HK-2 (cell line): ENCODE data around the gene NCOA3.
"Not testable (repeated sequence)": the region's sequence is repeated elsewhere in the genome, so short reads cannot be mapped to it uniquely, and the experiment has no call there.

ENCODE experiments used
- DNase-seq: peaks from one replicate; pipeline ENCODE4 v3.0.0-alpha.2; 2018; ENCODE audit not compliant: unreplicated experiment

The NCOA3 gene

DNA sequence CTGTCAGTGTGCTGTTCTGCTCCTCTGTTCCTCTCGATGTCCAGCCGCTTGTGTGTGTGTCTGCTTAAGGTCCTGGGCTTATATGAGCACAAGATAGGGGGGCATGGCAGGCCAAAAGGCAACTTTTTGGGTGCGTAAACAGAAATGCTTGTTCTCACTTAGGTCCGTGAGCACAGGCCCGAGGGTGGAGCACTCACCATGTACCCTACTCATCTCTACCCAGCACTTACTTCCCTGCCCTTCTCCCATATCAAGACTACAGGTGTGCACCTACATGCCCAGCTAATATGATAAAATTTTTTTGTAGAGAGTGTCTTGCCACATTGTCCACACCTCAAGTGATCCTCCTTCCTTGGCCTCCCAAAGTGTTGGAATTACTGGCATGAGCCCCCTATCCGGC is 34.3 kb downstream of the NCOA3 start:
- no peak for DNase-seq

DNA sequence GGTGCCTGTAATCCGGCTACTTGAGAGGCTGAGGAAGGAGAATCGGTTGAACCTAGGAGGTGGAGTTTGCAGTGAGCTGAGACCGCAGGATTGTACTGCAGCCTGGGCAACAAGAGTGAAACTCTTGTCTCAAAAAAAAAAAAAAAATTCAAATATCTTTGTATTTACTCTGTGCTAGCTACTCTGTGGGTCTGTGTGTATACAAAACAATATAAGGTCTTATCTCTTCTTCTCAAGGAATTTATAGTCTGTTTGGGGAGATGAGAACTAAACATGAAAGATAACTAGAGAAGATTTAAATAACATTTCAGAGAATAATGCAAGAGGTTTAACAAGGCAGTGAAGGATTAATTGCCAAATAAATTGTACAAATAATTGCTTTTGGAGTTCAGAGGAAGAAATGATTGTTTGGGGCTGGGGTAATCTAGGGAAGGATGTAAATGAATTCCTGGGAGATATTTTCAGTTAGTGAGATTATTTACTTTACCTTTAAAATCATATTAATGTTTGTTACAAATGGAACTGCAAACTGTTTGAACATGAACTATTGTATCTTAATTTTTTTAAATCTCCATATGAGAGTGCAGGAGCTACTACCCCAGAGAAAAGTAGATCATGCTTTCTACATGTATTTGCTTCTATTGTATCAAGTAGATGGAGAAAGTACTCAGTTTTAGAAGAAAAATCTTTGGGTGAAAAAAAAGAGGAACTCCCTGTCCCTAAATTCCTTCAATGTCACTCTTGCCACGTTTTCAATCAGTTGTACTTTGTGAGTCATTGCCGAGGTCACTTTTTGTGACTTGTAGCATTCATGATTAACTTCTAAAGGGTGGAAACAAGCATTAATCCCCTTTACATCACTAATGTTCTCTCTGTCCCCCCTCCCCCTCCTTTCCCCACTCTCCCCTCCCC is 39.0 kb downstream of the NCOA3 start:
- DNase-seq: no peak

DNA sequence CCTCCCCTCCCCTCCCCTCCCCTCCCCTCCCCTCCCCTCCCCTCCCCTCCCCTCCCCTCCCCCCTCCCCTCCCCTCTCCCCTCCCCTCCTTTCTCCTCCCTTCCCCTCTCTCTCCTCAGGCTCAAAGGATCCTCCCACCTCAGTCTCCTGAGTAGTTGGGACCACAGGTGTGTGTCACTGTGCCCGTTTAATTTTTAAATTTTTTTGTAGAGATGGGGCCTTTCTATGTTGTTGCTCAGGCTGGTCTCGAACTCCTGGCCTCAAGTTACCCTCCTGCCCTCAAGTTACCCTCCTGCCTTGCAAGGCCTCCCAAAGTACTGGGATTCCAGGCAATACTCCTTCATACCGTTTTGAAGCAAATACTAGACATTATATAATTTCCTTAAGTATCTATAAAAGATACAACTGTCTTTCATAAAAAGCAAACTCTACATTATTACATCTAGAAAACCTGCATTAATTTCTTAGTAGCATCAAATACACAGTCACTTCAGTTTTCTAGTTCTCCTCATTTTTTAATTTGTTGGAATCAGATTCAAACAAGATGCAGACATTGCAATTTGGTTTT is 39.8 kb downstream of the NCOA3 start:
- no peak for DNase-seq

DNA sequence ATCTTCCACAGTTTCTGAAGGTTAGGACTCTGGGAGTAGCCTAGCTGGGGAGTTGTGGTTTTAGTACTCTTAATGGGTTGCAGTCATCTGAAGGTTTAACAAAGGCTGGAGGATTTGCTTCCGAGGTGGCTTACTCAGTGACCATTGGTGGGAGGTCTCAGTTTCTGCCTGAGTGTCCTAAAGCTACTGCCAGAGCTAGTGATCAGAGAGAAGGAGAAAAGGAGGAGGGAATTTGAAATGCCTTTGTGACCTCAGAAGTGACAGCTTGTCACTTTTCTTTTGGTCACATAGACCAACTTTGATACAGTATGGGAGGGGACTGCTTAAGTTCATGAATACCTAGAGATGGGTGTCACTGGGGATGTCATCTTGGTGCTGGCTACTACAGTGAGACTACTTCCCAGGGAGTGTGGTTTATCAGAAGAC is 41.3 kb downstream of the NCOA3 start:
- DNase-seq: peak; percentile 29

DNA sequence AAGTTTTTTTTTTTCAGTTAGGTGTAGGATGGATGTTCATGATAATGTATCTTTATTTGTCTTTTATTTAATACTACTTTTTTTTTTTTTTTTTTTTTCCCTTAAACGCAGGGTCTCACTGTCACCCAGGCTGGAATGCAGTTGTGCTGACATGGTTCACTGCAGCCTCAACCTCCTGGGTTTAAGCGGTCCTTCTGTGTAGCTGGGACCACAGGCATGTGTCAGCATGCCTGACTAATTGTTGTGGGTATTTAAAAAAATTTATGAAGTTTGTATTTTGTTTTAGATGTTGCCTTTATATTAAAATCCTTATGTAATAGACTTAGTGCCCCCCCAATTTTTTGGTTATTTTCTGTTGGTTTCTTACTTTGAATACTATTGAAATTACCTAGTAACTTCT is 42.6 kb downstream of the NCOA3 start:
- DNase-seq: peak; percentile 64

DNA sequence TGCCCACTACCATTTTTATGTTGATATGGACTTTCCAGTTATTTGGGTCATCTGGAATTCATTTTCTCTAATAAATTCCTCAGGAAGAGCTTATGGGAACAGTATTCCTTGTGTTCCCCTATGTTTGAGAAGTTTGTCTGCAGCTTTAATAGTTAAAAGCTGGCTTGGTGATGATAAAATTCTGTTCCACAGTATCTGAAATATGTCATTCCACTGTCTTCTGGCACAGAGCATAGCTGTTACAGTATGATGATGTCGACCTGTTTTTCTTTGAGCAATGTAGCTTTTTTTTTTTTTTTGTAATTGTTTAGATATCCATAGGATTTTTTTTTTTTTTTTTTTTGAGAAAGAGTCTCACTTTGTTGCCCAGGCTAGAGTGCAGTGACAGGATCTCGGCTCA is 43.2 kb downstream of the NCOA3 start:
- DNase-seq: no peak

DNA sequence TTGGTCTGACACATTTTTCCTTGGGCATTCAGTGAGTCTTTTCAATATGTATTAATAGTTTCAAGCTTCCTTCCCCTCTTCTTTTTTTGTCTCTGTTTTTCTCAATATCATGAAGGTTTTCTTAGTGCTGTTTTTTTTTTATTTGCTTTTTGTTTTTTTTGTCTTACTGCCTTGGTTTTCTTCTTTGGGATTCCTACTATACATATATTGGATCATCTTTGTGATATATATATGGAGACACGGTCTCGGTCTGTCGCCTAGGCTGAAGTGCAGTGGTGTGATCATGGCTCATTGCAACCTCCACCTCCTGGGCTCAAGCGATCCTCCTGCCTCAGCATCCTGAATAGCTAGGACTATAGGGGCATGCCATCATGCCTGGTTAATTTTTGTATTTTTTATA is 43.8 kb downstream of the NCOA3 start:
- no peak for DNase-seq

DNA sequence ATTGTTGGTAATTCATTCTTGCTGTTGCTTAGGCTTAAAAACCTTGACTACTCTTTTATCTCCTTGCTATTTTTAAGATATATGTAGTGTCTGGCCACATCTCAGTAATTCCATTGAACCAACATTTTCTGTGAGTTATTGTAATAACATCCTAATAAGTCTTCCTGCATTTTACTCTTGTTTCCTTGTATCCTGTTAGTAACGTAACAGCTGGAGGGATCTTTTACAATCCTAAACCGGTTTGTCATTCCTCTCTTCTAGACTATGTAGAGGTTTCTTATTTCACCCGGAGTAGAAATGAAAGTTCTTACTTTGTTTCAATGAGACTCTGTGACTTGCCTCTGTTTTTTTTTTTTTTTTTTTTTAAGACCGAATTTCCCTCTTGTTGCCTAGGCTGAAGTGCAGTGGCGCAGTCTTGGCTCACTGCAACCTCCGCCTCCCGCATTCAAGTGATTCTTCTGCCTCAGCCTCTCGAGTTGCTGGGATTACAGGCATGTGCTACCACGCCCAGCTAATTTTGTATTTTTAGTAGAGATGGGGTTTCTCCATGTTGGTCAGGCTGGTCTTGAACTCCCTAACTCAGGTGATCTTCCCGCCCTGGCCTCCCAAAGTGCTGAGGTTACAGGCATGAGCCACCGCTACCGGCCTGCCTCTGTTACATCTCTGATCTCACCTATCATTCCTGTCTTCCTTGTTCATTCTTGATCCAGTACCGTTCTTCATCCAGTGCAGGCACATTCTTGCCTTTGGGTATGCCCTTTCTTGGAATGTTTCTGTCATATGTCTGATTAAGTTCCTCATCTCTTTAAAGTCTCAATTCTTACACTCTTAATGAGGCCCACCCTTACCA is 44.7 kb downstream of the NCOA3 start:
- no peak for DNase-seq

DNA sequence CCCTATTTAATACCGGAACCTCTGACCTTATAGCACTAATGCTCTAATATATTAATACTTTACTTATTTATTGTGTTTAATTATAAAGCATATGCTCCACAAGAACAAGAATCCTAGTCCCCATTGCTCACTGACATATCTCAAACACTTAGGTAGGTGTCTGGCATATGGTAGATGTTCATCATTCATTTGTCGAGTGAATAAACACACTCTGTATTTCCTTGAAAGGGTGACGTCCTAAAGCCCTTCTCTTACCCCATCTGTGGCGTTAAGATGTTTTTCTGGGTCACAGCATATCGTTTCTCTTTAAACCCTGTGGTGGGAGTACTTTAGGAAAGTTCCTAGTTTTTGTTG is 45.3 kb downstream of the NCOA3 start:
- DNase-seq: no peak

DNA sequence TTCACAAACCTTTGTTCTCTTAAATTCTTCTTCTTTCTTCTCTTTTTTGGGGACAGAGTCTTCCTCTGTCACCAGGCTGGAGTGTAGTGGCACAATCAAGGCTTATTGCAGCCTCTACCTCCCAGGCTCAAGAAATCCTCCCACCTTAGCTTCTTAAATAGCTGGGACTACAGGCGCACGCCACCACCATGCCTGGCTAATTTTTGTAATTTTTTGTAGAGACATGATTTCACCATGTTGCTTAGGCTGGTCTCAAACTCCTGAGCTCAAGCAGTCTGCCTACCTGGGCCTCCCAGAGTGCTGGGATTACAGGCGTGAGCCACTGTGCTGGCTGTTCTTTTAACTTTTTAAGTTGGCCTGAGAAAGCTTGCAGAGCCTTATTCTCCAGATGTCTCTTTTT is 48.0 kb downstream of the NCOA3 start:
- no peak for DNase-seq

DNA sequence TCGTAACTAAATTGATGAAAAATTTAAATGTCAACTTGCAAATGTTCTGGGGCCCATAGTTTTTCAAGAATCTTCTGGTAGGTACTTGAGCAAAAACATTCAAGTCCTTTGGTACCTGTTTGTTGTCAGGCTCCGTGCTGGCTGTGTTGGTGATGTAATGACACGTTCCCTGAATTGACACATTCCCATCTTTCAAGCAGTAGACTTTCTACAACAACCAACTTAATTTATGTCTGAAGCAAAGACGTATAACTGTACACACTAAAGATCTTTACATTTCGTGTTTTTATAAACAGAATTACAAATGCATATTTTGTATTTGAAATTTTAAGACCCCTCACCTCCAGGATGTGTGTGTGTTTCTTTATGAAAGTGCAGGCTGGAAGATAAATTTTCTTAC is 49.5 kb downstream of the NCOA3 start:
- DNase-seq: no peak

DNA sequence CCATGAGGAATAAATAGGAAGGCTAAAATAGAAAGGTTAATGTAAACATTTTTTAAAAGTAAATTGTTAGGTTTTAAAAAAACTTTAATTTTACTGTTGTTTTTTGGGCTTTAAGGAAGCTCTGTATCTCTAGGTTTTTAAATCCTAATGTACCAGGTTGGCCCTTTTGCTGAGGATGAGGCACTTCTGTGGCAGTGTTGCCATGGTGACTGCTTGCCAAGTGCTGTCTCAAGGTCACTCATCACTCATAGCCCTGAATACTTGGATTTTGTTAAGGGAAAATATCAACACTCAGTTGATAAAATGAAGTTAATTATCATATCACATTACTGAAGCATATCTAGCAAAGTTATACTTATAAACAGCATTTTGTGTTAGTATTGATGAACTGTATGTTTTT is 50.2 kb downstream of the NCOA3 start:
- DNase-seq: no peak

DNA sequence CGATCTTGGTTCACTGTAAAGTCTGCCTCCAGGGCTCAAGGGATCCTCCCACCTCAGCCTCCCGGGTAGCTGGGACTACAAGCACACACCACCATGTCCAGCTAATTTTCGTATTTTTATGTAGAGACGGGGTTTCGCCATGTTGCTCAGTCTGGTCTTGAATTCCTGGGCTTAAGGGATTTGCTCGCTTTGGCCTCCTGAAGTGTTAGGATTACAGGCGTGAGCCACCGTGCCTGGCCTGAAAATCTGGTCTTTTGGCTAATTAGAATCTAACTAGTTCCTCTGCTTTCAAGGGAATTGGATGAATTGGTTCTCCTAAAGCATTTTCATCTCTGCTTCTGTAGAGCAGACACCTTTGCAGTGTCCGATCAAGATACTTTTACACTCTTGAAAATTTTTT is 51.3 kb downstream of the NCOA3 start:
- no peak for DNase-seq

DNA sequence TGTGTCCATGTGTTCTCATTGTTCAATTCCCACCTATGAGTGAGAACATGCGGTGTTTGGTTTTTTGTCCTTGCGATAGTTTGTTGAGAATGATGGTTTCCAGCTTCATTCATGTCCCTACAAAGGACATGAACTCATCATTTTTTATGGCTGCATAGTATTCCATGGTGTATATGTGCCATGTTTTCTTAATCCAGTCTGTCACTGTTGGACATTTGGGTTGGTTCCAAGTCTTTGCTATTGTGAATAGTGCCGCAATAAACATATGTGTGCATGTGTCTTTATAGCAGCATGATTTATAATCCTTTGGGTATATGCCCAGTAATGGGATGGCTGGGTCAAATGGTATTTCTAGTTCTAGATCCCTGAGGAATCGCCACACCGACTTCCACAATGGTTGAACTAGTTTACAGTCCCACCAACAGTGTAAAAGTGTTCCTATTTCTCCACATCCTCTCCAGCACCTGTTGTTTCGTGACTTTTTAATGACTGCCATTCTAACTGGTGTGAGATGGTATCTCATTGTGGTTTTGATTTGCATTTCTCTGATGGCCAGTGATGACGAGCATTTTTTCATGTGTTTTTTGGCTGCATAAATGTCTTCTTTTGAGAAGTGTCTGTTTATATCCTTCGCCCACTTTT is 52.0 kb downstream of the NCOA3 start:
- not testable (repeated sequence) for DNase-seq

DNA sequence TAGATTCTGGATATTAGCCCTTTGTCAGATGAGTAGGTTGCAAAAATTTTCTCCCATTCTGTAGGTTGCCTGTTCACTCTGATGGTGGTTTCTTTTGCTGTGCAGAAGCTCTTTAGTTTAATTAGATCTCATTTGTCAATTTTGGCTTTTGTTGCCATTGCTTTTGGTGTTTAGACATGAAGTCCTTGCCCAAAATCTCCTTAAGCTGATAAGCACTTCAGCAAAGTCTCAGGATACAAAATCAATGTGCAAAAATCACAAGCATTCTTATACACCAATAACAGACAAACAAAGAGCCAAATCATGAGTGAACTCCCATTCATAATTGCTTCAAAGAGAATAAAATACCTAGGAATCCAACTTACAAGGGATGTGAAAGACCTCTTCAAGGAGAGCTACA is 52.6 kb downstream of the NCOA3 start:
- not testable (repeated sequence) for DNase-seq

DNA sequence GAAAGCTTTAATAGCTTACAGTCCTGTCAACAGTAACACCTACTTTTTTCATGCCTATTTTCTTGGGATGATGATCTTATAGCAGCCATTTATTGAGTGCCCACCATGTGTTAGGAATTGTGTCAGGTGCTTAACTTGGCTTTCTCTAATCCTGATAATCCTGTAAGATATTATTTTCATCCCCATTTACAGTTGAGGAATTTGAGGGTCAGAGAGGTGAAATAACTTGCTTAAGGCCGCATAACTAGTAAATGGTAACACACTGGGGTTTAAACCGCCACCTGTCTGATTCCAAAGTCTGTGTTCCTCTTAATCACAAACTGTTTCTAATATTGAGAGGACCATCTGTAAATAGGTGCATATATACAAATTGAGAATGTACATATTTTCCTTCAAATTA is 55.5 kb downstream of the NCOA3 start:
- no peak for DNase-seq

DNA sequence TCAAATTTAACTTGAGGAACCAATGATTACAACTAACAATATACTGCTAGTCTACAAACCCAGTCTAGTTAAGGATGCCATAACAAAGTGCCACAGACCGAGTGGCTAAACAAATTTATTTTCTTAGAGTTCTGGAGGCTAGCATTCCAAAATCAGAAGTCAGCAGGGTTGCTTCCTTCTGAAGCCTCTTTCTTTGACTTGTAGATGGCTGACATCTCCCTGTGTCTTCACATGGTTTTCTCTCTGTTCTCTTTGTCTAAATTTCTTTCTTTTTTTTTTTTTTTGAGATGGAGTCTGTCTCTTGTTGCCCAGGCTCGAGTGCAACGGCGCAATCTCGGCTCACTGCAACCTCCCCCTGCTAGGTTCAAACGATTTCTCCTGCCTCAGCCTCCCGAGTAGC is 56.1 kb downstream of the NCOA3 start:
- DNase-seq: no peak

DNA sequence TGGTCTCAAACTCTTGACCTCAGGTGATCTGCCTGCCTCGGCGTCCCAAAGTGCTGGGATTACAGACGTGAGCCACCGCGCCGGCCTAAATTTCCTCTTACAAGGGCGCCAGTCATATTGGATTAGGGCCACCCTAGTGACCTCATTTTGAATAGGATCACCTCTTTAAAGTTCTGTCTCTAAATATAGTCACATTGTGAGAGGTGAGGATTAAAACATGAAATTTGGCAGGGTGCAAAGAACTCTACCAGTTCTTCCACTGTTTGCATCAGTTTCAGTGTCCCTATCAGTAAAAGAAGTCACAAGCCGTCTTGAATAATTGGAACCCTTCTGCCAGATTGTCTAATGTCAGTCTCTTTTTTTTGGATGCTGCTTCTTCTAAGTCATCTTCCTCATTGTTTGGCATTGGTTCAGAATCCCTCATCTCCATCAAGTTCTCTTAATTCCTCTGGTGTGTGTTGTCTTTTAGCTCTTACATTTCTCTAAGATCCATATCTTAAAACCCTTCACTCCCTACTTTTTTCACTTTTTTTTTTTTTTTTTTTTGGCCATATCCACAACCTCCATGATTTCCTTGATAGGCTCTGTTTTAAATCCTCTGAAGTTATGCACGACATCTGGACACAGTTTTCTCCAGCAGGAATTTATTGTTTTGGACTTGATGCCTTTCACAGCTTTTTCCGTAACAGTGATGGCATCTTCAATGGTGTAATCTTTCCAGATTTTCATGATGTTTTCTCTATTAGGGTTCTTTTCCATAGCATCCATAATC is 56.8 kb downstream of the NCOA3 start:
- DNase-seq: no peak

DNA sequence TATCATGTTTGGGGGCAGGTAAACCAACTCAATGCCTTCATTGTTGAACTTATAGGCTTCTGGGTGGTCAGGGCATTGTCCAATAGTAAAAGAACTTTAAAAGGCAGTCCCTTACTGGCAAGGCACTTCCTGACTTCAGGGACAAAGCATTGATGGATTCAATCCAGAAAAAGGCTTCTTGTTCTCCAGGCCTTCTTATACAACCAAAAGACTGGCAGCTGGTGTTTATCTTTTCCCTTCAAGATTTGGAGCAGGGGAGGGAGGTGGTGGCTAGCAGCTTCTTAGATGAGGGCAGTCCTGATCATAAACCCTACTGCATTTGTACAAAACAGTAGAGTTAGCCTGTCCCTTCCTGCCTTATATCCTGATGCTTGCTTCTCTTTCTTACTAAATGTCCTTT is 57.5 kb downstream of the NCOA3 start:
- no peak for DNase-seq

DNA sequence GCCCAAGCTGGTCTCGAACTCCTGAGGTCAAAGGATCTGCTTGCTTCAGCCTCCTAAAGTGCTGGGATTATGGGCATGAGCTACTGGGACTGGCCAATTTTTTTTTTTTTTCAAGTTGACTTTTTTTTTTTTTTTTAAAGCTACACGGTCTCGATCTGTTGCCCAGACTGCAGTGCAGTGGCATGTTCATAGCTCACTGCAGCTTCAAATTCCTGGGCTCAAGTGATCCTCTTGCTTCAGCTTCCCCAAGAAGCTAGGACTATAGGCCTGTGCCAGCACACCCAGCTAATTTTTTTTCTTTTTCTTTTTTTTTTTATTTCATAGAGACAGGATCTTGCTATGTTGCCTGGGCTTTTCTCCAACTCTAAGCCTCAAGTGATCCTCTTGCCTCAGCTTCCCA is 59.5 kb downstream of the NCOA3 start:
- DNase-seq: no peak
